ENCODE data around the gene DDX10. TPM values are rescaled to one million over a fixed set of nuclear protein-coding genes. Genes with fewer than 3 reads are reported as not detected.

Gene DDX10
- total RNA-seq, 1 experiment from 2014 or later = 23.3 TPM

- in situ Hi-C loops (cut with HindIII; ENCODE audit: low pct_unique_long_range_greater_than_20kb, low sequenced_read_pairs) = no loop called here
Observed at GRCh38 chr11:108961095-108961494, 296.2 kb downstream of the DDX10 start.

GRCh38 chr11:108963118-108963517, 298.2 kb downstream of the DDX10 start:
- in situ Hi-C loops (cut with HindIII; ENCODE audit: low pct_unique_long_range_greater_than_20kb, low sequenced_read_pairs) = no loop called here
- DNase-seq (ENCODE audit: low read depth, low spot score) = no peak

More at GRCh38 chr11:108961095-108961494, 296.2 kb downstream of the DDX10 start:
- DNase-seq (ENCODE audit: low read depth, low spot score) = no peak

DNA sequence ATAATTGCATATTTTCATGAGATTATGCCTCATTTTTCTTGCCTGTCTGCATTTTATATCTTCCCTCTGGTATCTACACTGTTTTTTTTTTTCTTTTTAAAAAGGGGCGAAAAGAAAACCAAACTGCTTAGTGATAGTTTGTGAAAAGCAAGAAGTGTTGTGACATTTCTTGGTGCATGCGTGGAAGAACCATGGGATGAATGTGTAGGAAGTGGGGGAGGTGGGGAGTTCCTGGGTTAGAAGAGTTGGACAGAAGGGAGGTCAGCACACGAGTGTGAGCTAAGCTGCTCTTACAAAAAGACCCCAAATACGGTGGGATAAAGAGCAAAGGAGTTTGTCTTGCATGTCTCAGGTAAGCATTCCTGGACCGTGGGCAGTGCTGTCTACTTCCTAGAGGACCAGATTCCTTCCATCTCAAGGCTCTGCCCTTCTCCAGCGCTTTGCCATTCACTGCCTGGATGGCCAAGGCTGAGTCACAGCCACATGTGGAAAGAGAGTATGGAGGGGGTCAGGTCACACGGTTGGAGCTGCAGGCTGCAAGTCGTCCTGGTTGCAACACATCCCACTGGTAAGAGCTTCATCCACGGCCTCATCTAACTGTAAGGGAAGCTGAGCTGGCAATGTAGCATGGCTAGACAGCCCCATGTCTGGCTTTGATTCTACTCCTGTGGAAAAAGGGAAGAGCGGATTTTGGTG, 300.6 kb downstream of the DDX10 start:
- in situ Hi-C loops (cut with HindIII; ENCODE audit: low pct_unique_long_range_greater_than_20kb, low sequenced_read_pairs) = no loop called here
- DNase-seq (ENCODE audit: low read depth, low spot score) = peak; percentile 24

GRCh38 chr11:108966206-108966605, 301.3 kb downstream of the DDX10 start:
- no peak for DNase-seq (ENCODE audit: low read depth, low spot score)
- in situ Hi-C loops (cut with HindIII; ENCODE audit: low pct_unique_long_range_greater_than_20kb, low sequenced_read_pairs) = no loop called here

DNA sequence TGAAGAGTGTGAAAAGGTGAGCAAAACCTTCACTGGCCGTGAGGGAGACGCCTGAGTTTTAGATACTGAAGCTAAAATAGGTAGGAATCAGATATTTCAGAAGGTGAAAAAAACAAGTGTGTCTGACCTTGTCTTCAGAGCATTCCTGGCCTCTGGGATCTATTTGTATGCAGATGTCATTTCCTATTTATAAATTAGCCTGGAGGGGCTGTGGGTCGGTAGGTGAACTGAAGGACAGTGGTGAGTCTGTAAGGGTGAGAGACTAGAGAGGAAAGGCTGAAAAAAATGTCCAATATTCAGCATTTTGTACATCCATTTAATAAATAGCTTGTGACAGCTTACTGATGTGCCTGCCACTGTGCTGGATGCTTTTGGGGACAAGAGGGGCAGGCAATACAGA, 302.1 kb downstream of the DDX10 start:
- in situ Hi-C loops (cut with HindIII; ENCODE audit: low pct_unique_long_range_greater_than_20kb, low sequenced_read_pairs) = no loop called here

DNA sequence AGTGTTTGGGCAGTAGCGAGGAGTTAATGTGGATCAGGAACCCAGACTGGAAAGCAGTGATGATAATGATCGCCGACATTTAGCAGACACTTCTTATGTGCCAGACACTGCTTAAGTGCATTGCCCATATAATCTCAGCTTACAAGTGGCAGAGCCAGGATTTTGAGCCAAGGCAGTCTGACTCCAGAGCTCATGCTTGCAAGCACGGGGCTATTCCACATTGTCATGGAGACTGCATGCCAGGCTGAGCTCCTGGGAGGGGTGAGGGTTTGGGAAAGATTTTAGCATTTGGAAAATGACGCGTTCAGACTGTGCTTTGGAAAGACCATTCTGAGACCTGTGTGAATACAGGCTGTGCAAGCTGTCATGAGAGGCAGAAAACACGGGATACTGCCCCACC, 302.7 kb downstream of the DDX10 start:
- no peak for DNase-seq (ENCODE audit: low read depth, low spot score)
- in situ Hi-C loops (cut with HindIII; ENCODE audit: low pct_unique_long_range_greater_than_20kb, low sequenced_read_pairs) = no loop called here

More for the DNA sequence above, 302.1 kb downstream of the DDX10 start:
- DNase-seq (ENCODE audit: low read depth, low spot score) = no peak

- no peak for DNase-seq (ENCODE audit: low read depth, low spot score)
- in situ Hi-C loops (cut with HindIII; ENCODE audit: low pct_unique_long_range_greater_than_20kb, low sequenced_read_pairs) = no loop called here
Observed at GRCh38 chr11:108970221-108970991, 305.5 kb downstream of the DDX10 start.

- no peak for DNase-seq (ENCODE audit: low read depth, low spot score)
Observed at GRCh38 chr11:108973402-108974162, 308.7 kb downstream of the DDX10 start.

DNA sequence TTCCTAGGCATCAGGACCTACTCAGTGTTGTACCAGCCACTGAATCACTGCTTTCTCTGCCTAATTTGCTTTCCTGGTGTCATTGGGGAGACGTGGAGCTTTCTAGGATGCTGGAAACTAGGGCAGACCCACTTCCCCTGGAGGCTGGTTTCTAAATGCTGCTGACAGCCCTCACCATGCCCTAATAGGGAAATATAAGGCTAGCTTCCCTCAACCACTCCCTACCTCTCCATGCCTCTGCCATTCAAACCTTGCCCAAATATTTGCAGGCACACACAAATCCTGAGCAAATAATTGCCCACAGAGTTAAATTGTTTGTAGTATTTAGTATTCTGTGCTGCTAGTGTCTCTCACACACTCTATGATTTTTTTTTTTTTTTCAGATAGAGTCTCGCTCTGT, 310.2 kb downstream of the DDX10 start:
- DNase-seq (ENCODE audit: low read depth, low spot score) = no peak
- in situ Hi-C loops (cut with HindIII; ENCODE audit: low pct_unique_long_range_greater_than_20kb, low sequenced_read_pairs) = no loop called here

More at GRCh38 chr11:108973402-108974162, 308.7 kb downstream of the DDX10 start:
- in situ Hi-C loops (cut with HindIII; ENCODE audit: low pct_unique_long_range_greater_than_20kb, low sequenced_read_pairs) = no loop called here

DNA sequence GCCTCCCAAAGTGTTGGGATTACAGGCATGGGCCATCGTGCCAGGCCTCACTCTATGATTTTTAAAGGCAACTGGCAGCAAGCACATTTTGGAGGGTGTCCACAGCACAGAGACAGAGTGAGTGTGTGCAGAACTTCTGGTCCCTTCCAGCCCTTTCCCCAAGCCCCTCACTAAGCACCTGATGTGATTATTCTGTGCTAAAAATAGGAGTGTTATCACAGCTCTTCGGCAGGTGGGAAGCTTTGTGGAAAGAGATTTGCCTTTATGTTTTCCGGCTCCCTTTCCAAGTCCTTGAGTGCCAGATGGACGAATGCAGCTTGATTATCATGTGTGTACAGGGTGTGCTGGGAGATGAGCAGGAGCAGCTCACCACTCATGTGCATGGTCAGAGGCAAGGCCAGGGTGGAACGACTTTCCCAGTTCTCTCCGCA, 310.8 kb downstream of the DDX10 start:
- DNase-seq (ENCODE audit: low read depth, low spot score) = no peak
- in situ Hi-C loops (cut with HindIII; ENCODE audit: low pct_unique_long_range_greater_than_20kb, low sequenced_read_pairs) = no loop called here

DNA sequence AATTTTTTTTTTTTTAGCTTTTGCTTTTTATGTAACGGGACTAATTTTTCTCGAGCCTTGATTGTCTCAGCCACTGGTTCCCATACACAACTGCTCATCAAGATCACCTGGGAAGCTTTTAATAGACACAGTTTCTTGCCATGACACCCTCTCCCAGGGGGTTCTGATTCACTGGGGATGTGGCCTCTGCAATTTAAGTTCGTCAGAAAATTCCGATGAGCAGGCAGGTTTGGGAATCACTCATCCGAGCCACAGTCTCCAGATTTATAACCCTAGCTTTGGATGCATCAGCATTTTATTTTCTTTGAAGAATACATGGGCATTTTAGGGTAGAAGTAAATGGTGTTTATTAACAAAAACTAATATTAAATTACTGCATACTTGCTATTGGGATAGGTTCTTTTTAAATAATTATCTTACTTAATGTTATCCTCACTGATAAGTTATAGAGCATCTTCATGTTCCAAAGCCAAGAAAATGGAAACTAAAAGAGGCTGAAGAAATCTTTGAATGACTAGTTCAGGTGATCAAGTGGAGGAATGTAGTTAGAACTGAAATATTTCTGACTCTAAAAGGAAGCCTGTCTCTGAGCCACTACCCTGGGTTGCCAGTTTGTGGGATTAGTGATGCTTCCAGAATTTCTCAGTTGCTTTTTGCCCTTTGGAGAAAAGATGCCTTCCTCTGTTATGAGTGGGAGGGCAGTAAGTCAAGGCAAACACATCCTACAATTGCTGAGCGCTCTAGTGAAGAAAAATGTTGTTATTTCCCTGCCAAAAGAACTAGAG, 319.0 kb downstream of the DDX10 start:
- in situ Hi-C loops (cut with HindIII; ENCODE audit: low pct_unique_long_range_greater_than_20kb, low sequenced_read_pairs) = no loop called here
- DNase-seq (ENCODE audit: low read depth, low spot score) = no peak

GRCh38 chr11:108984523-108984922, 319.7 kb downstream of the DDX10 start:
- in situ Hi-C loops (cut with HindIII; ENCODE audit: low pct_unique_long_range_greater_than_20kb, low sequenced_read_pairs) = no loop called here
- DNase-seq (ENCODE audit: low read depth, low spot score) = no peak

DNA sequence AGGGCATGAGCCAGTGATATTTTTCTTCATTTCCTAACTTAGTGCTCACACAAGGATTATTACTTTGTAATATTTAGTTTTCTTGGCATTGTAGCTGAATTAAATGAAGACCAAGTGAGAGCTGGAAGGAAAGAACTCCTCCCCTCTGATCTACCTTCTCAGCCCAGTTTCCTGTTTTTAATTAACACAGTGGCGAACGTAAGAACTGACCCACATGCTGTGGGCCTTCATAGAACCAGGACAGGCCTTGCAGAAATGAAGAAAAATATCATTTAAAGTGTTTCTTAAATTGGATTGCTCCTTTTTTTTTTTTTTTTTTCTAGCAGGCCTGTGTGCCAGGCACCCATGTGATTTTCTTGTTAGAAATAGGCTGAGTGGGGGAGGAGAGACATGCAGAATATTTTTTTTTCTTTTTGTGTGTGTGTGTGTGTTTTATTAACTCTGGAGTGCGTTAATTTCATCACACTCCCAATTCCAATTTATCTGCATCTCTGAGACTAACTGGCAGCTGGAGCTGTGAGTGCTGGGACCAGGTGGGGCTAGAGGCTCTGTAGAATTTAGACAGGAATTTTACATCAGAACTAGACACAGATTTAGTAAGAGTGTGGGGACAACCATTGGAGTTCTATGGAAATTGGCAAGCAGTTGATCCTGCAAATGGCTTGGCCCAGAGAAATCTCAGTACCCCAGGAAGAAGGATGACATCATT, 320.5 kb downstream of the DDX10 start:
- in situ Hi-C loops (cut with HindIII; ENCODE audit: low pct_unique_long_range_greater_than_20kb, low sequenced_read_pairs) = no loop called here
- DNase-seq (ENCODE audit: low read depth, low spot score) = no peak

DNA sequence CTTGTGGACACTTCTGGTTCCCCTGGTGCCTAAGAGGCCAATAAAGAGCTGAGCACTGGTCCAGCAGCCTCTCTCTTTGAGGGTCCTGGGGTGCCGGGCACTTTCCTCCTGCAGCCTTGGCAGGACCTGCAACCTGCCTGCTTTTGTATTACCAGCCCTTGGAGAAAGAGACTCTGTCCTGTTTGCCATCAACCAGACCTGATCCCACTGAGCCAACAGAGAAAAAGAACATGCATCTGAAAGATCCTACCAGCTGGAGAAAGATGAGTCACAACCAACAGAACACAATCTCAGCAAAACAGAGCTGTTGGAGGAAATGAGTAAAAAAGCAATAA, 321.0 kb downstream of the DDX10 start:
- in situ Hi-C loops (cut with HindIII; ENCODE audit: low pct_unique_long_range_greater_than_20kb, low sequenced_read_pairs) = no loop called here
- no peak for DNase-seq (ENCODE audit: low read depth, low spot score)
